Endothelial cell of umbilical vein (primary cell): Measurements from ENCODE around the gene RAP1GAP2.

ENCODE experiments used
- EZH2 ChIP-seq: IDR thresholded peaks from 2 replicates; pipeline ENCODE4 v1.6.1; 2012; ENCODE audit warnings: borderline replicate concordance, low read depth, mild to moderate bottlenecking, moderate library complexity, low read length, inconsistent platforms; ENCODE audit not compliant: severe bottlenecking
- POLR2A ChIP-seq: IDR thresholded peaks from 2 replicates; pipeline ENCODE4 v1.6.1; 2012; ENCODE audit warnings: low read depth, mild to moderate bottlenecking, control low read depth, low read length
- POLR2AphosphoS5 ChIP-seq: IDR thresholded peaks from 2 replicates; pipeline ENCODE4 v1.6.1; 2012; ENCODE audit warnings: low read depth, mild to moderate bottlenecking, control low read depth, low read length, moderate library complexity; ENCODE audit not compliant: insufficient read depth
- TF ChIP-seq, protein P1 (sequence below), 2 donors: IDR thresholded peaks; 1 replicate in 1 of 2; 2 replicates in 1 of 2; pipeline ENCODE4 v1.5.1; 2011; ENCODE audit warnings: low read length in 2 of 2, mild to moderate bottlenecking in 2 of 2, moderate library complexity in 2 of 2, control low read depth in 1 of 2, inconsistent platforms in 1 of 2, low read depth in 1 of 2; ENCODE audit not compliant: insufficient read depth in 1 of 2; ENCODE audit errors: extremely low read depth in 1 of 2

GRCh38 chr17:2995377-2995776, 199.1 kb downstream of the RAP1GAP2 start:
- TF ChIP-seq, protein P1, sequence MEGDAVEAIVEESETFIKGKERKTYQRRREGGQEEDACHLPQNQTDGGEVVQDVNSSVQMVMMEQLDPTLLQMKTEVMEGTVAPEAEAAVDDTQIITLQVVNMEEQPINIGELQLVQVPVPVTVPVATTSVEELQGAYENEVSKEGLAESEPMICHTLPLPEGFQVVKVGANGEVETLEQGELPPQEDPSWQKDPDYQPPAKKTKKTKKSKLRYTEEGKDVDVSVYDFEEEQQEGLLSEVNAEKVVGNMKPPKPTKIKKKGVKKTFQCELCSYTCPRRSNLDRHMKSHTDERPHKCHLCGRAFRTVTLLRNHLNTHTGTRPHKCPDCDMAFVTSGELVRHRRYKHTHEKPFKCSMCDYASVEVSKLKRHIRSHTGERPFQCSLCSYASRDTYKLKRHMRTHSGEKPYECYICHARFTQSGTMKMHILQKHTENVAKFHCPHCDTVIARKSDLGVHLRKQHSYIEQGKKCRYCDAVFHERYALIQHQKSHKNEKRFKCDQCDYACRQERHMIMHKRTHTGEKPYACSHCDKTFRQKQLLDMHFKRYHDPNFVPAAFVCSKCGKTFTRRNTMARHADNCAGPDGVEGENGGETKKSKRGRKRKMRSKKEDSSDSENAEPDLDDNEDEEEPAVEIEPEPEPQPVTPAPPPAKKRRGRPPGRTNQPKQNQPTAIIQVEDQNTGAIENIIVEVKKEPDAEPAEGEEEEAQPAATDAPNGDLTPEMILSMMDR (IDR thresholded peaks at IDR 0.05; ENCODE audit: extremely low read depth in 1 of 2, insufficient read depth in 1 of 2, low read depth in 1 of 2, low read length in 2 of 2), result no peak
- TF ChIP-seq POLR2AphosphoS5 (no peak), EZH2 (no peak), POLR2A (no peak)
